NCI-H128 (cell line): Measurements from ENCODE around the gene FNIP2.
"Not testable (repeated sequence)": the region's sequence is repeated elsewhere in the genome, so short reads cannot be mapped to it uniquely, and the experiment has no call there.

Experiments used
- DNase-seq: peaks from one replicate; lab custom pipeline; 2025; ENCODE audit not compliant: unreplicated experiment; lab: John Stamatoyannopoulos, UW

The FNIP2 gene

GRCh38 chr4:158948071-158948470, 179.2 kb downstream of the FNIP2 start:
- no peak for DNase-seq

- DNase-seq, result no peak
Observed at GRCh38 chr4:158949099-158949498, 180.3 kb downstream of the FNIP2 start.

- DNase-seq, result not testable (repeated sequence)
Observed at GRCh38 chr4:158952221-158952774, 183.5 kb downstream of the FNIP2 start.

- not testable (repeated sequence) for DNase-seq
Observed at GRCh38 chr4:158956345-158956744, 187.5 kb downstream of the FNIP2 start.

GRCh38 chr4:158956918-158957317, 188.1 kb downstream of the FNIP2 start:
- DNase-seq, result not testable (repeated sequence)
